A549 treated with DMSO at 1 μM for 4 hours (cell line): ENCODE data around the gene BTBD10. TPM values are rescaled to one million over a fixed set of nuclear protein-coding genes. Genes with fewer than 3 reads are reported as not detected.

Experiments
- total RNA-seq: library from RNA; stranded (reverse); fragments of 200-300 nt; extraction: Qiagen RNA extraction; gene quantifications from 5 replicates; pipeline ENCODE4 v1.2.3, GENCODE V29; 2022; ENCODE audit warnings: low read depth

Gene BTBD10
- total RNA-seq: 43.5 to 57.4 TPM (median 49.6 TPM) in 5 replicates

GRCh38 chr11:13462901-13463778, at the start of gene BTBD10:
Gene BTBD10 (minus strand): TSS chr11:13463222. CDS start chr11:13445124, 18,098 bp downstream.

GRCh38 chr11:13495929-13496328, 32.9 kb upstream of the BTBD10 start, which contains the start of gene PTH:
Gene PTH (minus strand): TSS chr11:13495997. CDS start chr11:13492855, 3,142 bp downstream.

Other genes with a start within 250 kb of the BTBD10 start
- 10.4 to 15.2 TPM (median 14.3 TPM) in 5 replicates for gene BMAL1, start 185.4 kb downstream of the BTBD10 start, total RNA-seq
- not detected in 5 replicates for gene PTH, start 32.8 kb upstream of the BTBD10 start, total RNA-seq
- gene FAR1, start 205.4 kb upstream of the BTBD10 start, total RNA-seq: 47.5 to 69.8 TPM (median 64.6 TPM) in 5 replicates